SK-N-SH (cell line): ENCODE measurements around the gene TUBGCP6. TPM values are rescaled to one million over a fixed set of nuclear protein-coding genes. Genes with fewer than 3 reads are reported as not detected.
A peak's percentile ranks its signal among the peaks of the same experiment; 100 is the strongest.

ENCODE experiments used
- CTCF ChIA-PET: fragments of 300-600, 350-600 bp; formaldehyde crosslinking; extraction: SDS; loops from one replicate; lab custom pipeline; 2021; lab: Yijun Ruan, JAX
- POLR2A ChIA-PET: fragments of 350-600 bp; sonication (Branson Sonifier 250); formaldehyde crosslinking; extraction: SDS; loops from one replicate; lab custom pipeline; 2020; ENCODE audit warnings: antibody characterized with exemption, inconsistent platforms; lab: Yijun Ruan, JAX
- DNase-seq: peaks from one replicate; pipeline ENCODE4 v3.0.0; 2012
- H2AFZ ChIP-seq: fragments of 200-600 bp; sonication (generic); 2 replicates; pipeline ENCODE4 v1.8.1; 2016; ENCODE audit warnings: antibody characterized with exemption, mild to moderate bottlenecking, low read depth
- H3F3A ChIP-seq: fragments of 200-600 bp; sonication (generic); replicated peaks from 2 replicates; pipeline ENCODE3; 2016; ENCODE audit warnings: antibody characterized with exemption, mild to moderate bottlenecking; ENCODE audit not compliant: insufficient read depth
- H3K27ac ChIP-seq, 2 experiments: fragments of 200-500 bp in 1 of 2; fragments of 200-600 bp in 1 of 2; sonication (Bioruptor generic) in 1 of 2; sonication (generic), shearing (Covaris generic) in 1 of 2; 2 replicates each; pipeline versions ENCODE4 v1.5.1 to v1.6.1; 2014 to 2016; ENCODE audit warnings: low read depth in 2 of 2, inconsistent platforms in 1 of 2, low read length in 1 of 2, mild to moderate bottlenecking in 1 of 2, mixed read lengths in 1 of 2
- H3K27me3 ChIP-seq: fragments of 200-600 bp; sonication (generic), shearing (Covaris generic); 2 replicates; pipeline ENCODE4 v1.6.1; 2016; ENCODE audit warnings: mixed run types; ENCODE audit not compliant: insufficient read depth
- H3K36me3 ChIP-seq, 2 experiments: fragments of 200-500 bp in 1 of 2; fragments of 200-600 bp in 1 of 2; sonication (Bioruptor generic) in 1 of 2; sonication (generic) in 1 of 2; replicated peaks in 1 of 2; 2 replicates each; pipeline versions ENCODE3 to v1.5.1; 2014 to 2016; ENCODE audit warnings: low read length in 1 of 2, mild to moderate bottlenecking in 1 of 2; ENCODE audit not compliant: insufficient read depth in 2 of 2, control insufficient read depth in 1 of 2
- H3K4me1 ChIP-seq, 2 experiments: fragments of 200-500 bp in 1 of 2; fragments of 200-600 bp in 1 of 2; sonication (Bioruptor generic) in 1 of 2; sonication (generic), shearing (Covaris generic) in 1 of 2; 2 replicates each; pipeline versions ENCODE4 v1.5.1 to v1.6.1; 2014 to 2016; ENCODE audit warnings: low read depth in 1 of 2, low read length in 1 of 2, mixed run types in 1 of 2; ENCODE audit not compliant: insufficient read depth in 2 of 2, control insufficient read depth in 1 of 2
- H3K4me2 ChIP-seq: fragments of 200-600 bp; sonication (generic), shearing (Covaris generic); 2 replicates; pipeline ENCODE4 v1.6.1; 2017; ENCODE audit warnings: mixed run types
- H3K4me3 ChIP-seq, 2 experiments: fragments of 200-500 bp in 1 of 2; fragments of 200-600 bp in 1 of 2; sonication (Bioruptor generic) in 1 of 2; sonication (generic), shearing (Covaris generic) in 1 of 2; 2 replicates each; pipeline versions ENCODE4 v1.5.1 to v1.8.1; 2014 to 2016; ENCODE audit warnings: low read depth in 2 of 2, inconsistent platforms in 1 of 2, low read length in 1 of 2, mild to moderate bottlenecking in 1 of 2, mixed read lengths in 1 of 2, moderate library complexity in 1 of 2
- H3K79me2 ChIP-seq: fragments of 200-600 bp; sonication (generic); 2 replicates; pipeline ENCODE4 v1.8.1; 2017; ENCODE audit warnings: mild to moderate bottlenecking; ENCODE audit not compliant: insufficient read depth
- H3K9ac ChIP-seq: fragments of 200-600 bp; sonication (generic); 2 replicates; pipeline ENCODE4 v1.6.1; 2017; ENCODE audit warnings: mixed run types
- H3K9me2 ChIP-seq: fragments of 200-600 bp; sonication (generic); 2 replicates; pipeline ENCODE4 v1.6.1; 2017; ENCODE audit warnings: mixed run types
- H3K9me3 ChIP-seq: fragments of 200-600 bp; sonication (generic); 2 replicates; pipeline ENCODE4 v1.6.1; 2017; ENCODE audit warnings: mixed run types, mild to moderate bottlenecking, moderate library complexity
- H4K20me1 ChIP-seq: fragments of 200-600 bp; sonication (generic); 2 replicates; pipeline ENCODE4 v1.6.1; 2017; ENCODE audit warnings: mild to moderate bottlenecking, mixed run types; ENCODE audit not compliant: insufficient read depth
- ELF1 ChIP-seq: IDR thresholded peaks from 2 replicates; pipeline ENCODE4 v1.4.0; 2012
- EZH2phosphoT487 ChIP-seq: fragments of 200-600 bp; sonication (generic); IDR thresholded peaks from 2 replicates; pipeline ENCODE4 v1.6.1; 2017; ENCODE audit warnings: low read depth, mixed run types, mild to moderate bottlenecking, antibody characterized with exemption, moderate library complexity, borderline replicate concordance
- IRF3 ChIP-seq: fragments of 150-350 bp; IDR thresholded peaks from 2 replicates; pipeline ENCODE4 v1.6.1; 2016; ENCODE audit warnings: mild to moderate bottlenecking, low read depth, low read length
- JUND ChIP-seq: IDR thresholded peaks from 2 replicates; pipeline ENCODE4 v1.4.0; 2012
- MXI1 ChIP-seq: IDR thresholded peaks from 2 replicates; pipeline ENCODE4 v1.6.1; 2012; ENCODE audit warnings: mild to moderate bottlenecking, low read depth, low read length, improper control_type of control experiment
- NRF1 ChIP-seq: IDR thresholded peaks from 2 replicates; pipeline ENCODE4 v1.6.1; 2012; ENCODE audit warnings: low read depth, mild to moderate bottlenecking, low read length
- POLR2AphosphoS5 ChIP-seq: IDR thresholded peaks from 2 replicates; pipeline ENCODE4 v1.6.1; 2012; ENCODE audit warnings: low read depth, low read length
- RCOR1 ChIP-seq: fragments of 150-350 bp; IDR thresholded peaks from 2 replicates; pipeline ENCODE4 v1.6.1; 2017; ENCODE audit warnings: antibody characterized with exemption, low read length
- RFX5 ChIP-seq: IDR thresholded peaks from 2 replicates; pipeline ENCODE4 v1.6.1; 2012; ENCODE audit warnings: mild to moderate bottlenecking, improper control_type of control experiment, low read length
- SIN3A ChIP-seq: IDR thresholded peaks from 2 replicates; pipeline ENCODE4 v1.6.1; 2012; ENCODE audit warnings: low read depth, mild to moderate bottlenecking, low read length, moderate library complexity, borderline replicate concordance
- WGBS: methylation state at CpG from one replicate; pipeline ENCODE4 v1.1.6; 2017; ENCODE audit warnings: low lambda C conversion rate; 5-methylcytosine and 5-hydroxymethylcytosine counted together
- polyA plus RNA-seq, 3 experiments: library from polyadenylated mRNA; depleted of rRNA; stranded (reverse); fragments of >200 nt; gene quantifications; 2 replicates each; pipeline ENCODE4 v1.2.3, GENCODE V29; 2012
- TF ChIP-seq, protein P1 (sequence below): IDR thresholded peaks from 2 replicates; pipeline ENCODE4 v1.4.0; 2012; ENCODE audit warnings: low read depth

TUBGCP6 gene
- polyA plus RNA-seq, 1 of the 3 experiments (the other 2 are of a cell fraction) = 40.4 TPM

GRCh38 chr22:50186181-50186714, 58.6 kb downstream of the TUBGCP6 start:
- ChIA-PET CTCF (interaction anchor here (0.7 kb wide), 1 partner anchor 156 kb away, joined by 4 read pairs; no protein-coding TSS in a partner anchor), POLR2A (no interaction called here)
- Histone ChIP-seq H3K9ac (peak overlapping the region; percentile 71), H3K4me1 (peaks cover 4 to 53% of the 10 kb centered on the region in 2 experiments; a peak in 2 of 4 replicates), H2AFZ (no peak overlapping the region), H3K36me3 (peaks cover 0 to 5% of the 10 kb centered on the region in 2 experiments), H3F3A (no peaks in the 10 kb centered on the region), H3K4me3 (peak overlapping the region; percentile 68 to 73), H3K9me3 (no peaks in the 10 kb centered on the region), H4K20me1 (0 out of 2 replicates have a peak, but pooled peaks cover 21% of the 10 kb centered on the region), H3K27me3 (no peaks in the 10 kb centered on the region), H3K4me2 (peak overlapping the region; percentile 93), H3K9me2 (no peaks in the 10 kb centered on the region), H3K27ac (peak overlapping the region in 1 of 2 experiments; percentile 56; a peak in 1 of 4 replicates), H3K79me2 (peaks cover 50% of the 10 kb centered on the region)
- peak; percentile 65 for DNase-seq
- 1% methylated on average over 12 of the region's 47 CpGs for WGBS
- TF ChIP-seq POLR2AphosphoS5 (no peak), ELF1 (no peak), IRF3 (no peak), MXI1 (no peak)
- TF ChIP-seq, protein P1, sequence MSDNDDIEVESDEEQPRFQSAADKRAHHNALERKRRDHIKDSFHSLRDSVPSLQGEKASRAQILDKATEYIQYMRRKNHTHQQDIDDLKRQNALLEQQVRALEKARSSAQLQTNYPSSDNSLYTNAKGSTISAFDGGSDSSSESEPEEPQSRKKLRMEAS = no peak

DNA sequence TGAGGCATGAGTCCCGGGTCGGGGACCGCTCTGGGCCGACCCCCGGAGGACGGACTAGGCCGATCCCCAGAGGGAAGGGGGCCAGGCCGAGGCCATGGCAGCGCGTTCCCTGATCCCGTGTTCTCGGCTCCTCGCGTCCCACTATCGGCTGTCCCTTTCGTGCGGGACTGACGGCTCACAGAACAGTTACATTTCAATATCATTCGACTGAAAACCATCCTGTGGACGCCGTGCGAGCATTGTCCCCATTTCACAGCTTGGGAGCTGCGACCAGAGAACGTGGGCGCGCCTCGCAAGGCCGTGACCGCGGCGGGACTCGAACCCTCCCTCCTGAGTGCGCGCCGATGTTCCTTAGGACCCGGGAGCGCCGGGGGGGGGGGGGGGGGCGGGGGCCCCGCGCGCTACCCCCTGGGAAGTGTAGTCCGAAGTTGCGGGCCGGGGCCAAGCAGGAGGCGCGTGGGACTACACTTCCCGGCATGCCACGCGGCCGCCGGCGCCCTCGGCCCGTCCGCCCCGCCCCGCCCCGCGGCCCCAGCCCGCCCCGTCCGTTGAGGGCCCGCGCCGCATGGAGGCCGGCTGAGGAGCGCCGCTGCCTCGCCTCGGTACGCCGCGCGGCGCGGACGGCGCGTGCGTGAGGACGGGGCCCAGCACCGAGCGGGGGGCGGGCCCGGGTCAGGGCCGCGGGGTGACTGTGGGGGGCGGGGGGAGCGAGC, 59.3 kb downstream of the TUBGCP6 start, which contains the start of gene TRABD:
Gene TRABD, plus strand, starts transcription at position 539 of the 713 bp plus-strand sequence. CDS start 7,148 bp downstream, outside the sequence.
- H3K79me2 ChIP-seq = peaks cover 43% of the 10 kb centered on the region
- DNase-seq = peak; percentile 99
- H3F3A ChIP-seq = no peaks in the 10 kb centered on the region
- peak within 1 kb of the TSS; percentile 72; the same call in 1 of the 2 replicates for H2AFZ ChIP-seq
- H3K9ac ChIP-seq = peak within 1 kb of the TSS; percentile 71
- H3K36me3 ChIP-seq = peaks cover 0 to 5% of the 10 kb centered on the region in 2 experiments
- H3K9me2 ChIP-seq = no peaks in the 10 kb centered on the region
- no peaks in the 10 kb centered on the region for H3K27me3 ChIP-seq
- peak within 1 kb of the TSS; percentile 93 for H3K4me2 ChIP-seq
- no peaks in the 10 kb centered on the region for H3K9me3 ChIP-seq
- peak; percentile 40; the same call in 1 of the 2 replicates for TF ChIP-seq NRF1
- no peak for TF ChIP-seq RFX5
- no peak for TF ChIP-seq SIN3A
- no peak for TF ChIP-seq EZH2phosphoT487
- TF ChIP-seq JUND = no peak
- TF ChIP-seq RCOR1 = 0 out of 2 replicates have a peak, but pooled peaks have one; percentile 16
- 40% methylated on average over 27 of the region's 90 CpGs for WGBS
- H3K27ac ChIP-seq = peak within 1 kb of the TSS in 1 of 2 experiments; percentile 69; a peak in 1 of 4 replicates
- peak within 1 kb of the TSS; percentile 68 to 73 for H3K4me3 ChIP-seq
- peaks cover 4 to 45% of the 10 kb centered on the region in 2 experiments; a peak in 2 of 4 replicates for H3K4me1 ChIP-seq
- 0 out of 2 replicates have a peak, but pooled peaks cover 14% of the 10 kb centered on the region for H4K20me1 ChIP-seq
- ChIA-PET CTCF (interaction anchor here (1.0 kb wide), 1 partner anchor 36 kb away, joined by 3 read pairs; no protein-coding TSS in a partner anchor), POLR2A (no interaction called here)
